Loucy (cell line): ENCODE results near the gene KPNA6.

ENCODE experiments used
- H2AFZ ChIP-seq: fragments of 200-600 bp; sonication (generic); 2 replicates; pipeline ENCODE4 v1.6.0; 2016; ENCODE audit warnings: antibody characterized with exemption, mild to moderate bottlenecking, low read length, moderate library complexity
- H3F3A ChIP-seq: fragments of 200-600 bp; 2 replicates; pipeline ENCODE4 v1.6.0; 2016; ENCODE audit warnings: antibody characterized with exemption, low read depth, mild to moderate bottlenecking
- H3K27me3 ChIP-seq: fragments of 200-600 bp; sonication (generic); 2 replicates; pipeline ENCODE4 v1.6.1; 2014; ENCODE audit warnings: low read length, mild to moderate bottlenecking; ENCODE audit not compliant: insufficient read depth, poor library complexity, severe bottlenecking
- H3K36me3 ChIP-seq: fragments of 200-600 bp; sonication (generic); 2 replicates; pipeline ENCODE4 v1.6.1; 2016; ENCODE audit warnings: low read length; ENCODE audit not compliant: insufficient read depth
- H3K4me1 ChIP-seq: fragments of 200-600 bp; sonication (generic); 2 replicates; pipeline ENCODE4 v1.5.1; 2014; ENCODE audit warnings: low read length, mild to moderate bottlenecking; ENCODE audit not compliant: insufficient read depth, poor library complexity, severe bottlenecking
- H3K4me2 ChIP-seq: fragments of 200-600 bp; sonication (generic); 2 replicates; pipeline ENCODE4 v1.6.0; 2014; ENCODE audit warnings: antibody characterized with exemption, low read length, low read depth, mild to moderate bottlenecking; ENCODE audit not compliant: poor library complexity, severe bottlenecking
- H3K4me3 ChIP-seq: fragments of 200-600 bp; sonication (generic); 2 replicates; pipeline ENCODE4 v1.5.1; 2014; ENCODE audit warnings: low read length, mild to moderate bottlenecking, mixed read lengths; ENCODE audit not compliant: poor library complexity, severe bottlenecking
- H3K79me2 ChIP-seq: fragments of 200-600 bp; sonication (generic); 2 replicates; pipeline ENCODE4 v1.6.1; 2014; ENCODE audit warnings: low read length; ENCODE audit not compliant: insufficient read depth
- H3K9ac ChIP-seq: fragments of 200-600 bp; sonication (generic); 2 replicates; pipeline ENCODE4 v1.6.0; 2014; ENCODE audit warnings: mild to moderate bottlenecking, low read depth, low read length, moderate library complexity; ENCODE audit not compliant: poor library complexity, severe bottlenecking
- H3K9me2 ChIP-seq: fragments of 200-600 bp; sonication (generic); replicated peaks from 2 replicates; pipeline ENCODE4 v1.6.1; 2016; ENCODE audit warnings: low read depth, low read length, mixed read lengths
- H3K9me3 ChIP-seq: fragments of 200-600 bp; sonication (generic); 2 replicates; pipeline ENCODE4 v1.6.1; 2014; ENCODE audit warnings: mild to moderate bottlenecking, antibody characterized with exemption, low read length, low read depth; ENCODE audit not compliant: insufficient read depth
- H4K20me1 ChIP-seq: fragments of 200-600 bp; sonication (generic); 2 replicates; pipeline ENCODE4 v1.6.0; 2014; ENCODE audit warnings: antibody characterized with exemption, low read length, mild to moderate bottlenecking; ENCODE audit not compliant: insufficient read depth, poor library complexity, severe bottlenecking
- CTCF ChIP-seq: fragments of 200-600 bp; sonication (generic); conservative IDR thresholded peaks from 2 replicates; pipeline ENCODE4 v1.5.1; 2014; ENCODE audit warnings: mild to moderate bottlenecking, antibody characterized with exemption, low read length
- EZH2phosphoT487 ChIP-seq: fragments of 200-600 bp; IDR thresholded peaks from 2 replicates; pipeline ENCODE4 v1.6.1; 2018; ENCODE audit warnings: antibody characterized with exemption, mild to moderate bottlenecking, moderate library complexity, borderline replicate concordance

The KPNA6 gene

DNA sequence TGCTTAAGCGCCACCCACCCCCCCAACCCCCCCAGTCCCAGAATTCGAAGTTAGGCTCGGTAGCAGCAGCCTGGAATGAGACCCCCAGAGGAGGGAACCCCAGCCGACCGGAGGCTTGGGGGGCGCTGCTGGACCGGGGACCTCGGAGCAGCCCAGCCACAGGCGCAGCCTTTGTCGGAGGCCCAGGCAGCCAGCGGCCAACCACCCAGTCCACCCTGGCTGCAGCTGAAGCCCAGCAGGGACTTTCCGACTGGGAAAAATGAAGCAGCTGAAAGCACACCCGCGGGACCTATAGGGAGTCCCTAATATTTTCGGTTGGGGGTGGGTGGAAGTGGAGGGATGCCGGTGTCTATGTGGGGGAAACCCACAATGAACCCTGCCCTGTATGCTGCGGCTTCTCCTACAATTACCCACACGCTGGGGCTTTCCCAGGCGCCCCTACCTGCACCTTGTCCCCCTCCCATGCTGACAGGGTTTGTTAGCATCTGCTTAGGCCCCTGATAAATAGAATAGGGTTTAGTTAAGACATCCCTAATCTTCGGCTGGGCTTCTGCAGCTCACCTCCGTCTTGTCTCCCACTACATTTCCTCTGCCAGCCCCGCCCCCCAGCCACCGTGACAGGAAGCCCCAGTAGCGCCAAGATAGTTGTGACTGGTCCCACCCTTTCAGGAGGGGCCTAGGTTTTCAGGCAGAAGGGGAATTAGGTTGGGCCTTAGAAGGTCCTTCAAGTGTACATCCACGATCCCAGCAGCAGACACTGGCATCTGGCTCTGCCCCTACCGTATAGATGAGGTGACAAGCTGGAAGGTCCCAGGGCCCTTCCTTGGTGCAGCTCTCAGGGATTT is 93.4 kb downstream of the KPNA6 start:
- no peaks in the 10 kb centered on the region for H3K27me3 ChIP-seq

GRCh38 chr1:32204943-32205361 is 97.1 kb downstream of the KPNA6 start:
- no peaks in the 10 kb centered on the region for H3K27me3 ChIP-seq
- no peaks in the 10 kb centered on the region for H4K20me1 ChIP-seq
- H3K9me3 ChIP-seq = no peaks in the 10 kb centered on the region
- H3K4me2 ChIP-seq = peak overlapping the region; percentile 67
- H2AFZ ChIP-seq = no peak overlapping the region
- H3K9me2 ChIP-seq = no peaks in the 10 kb centered on the region
- H3F3A ChIP-seq = no peaks in the 10 kb centered on the region; the same call in 1 of the 2 replicates
- peak overlapping the region; percentile 80 for H3K4me3 ChIP-seq
- peaks cover 11% of the 10 kb centered on the region; the same call in 1 of the 2 replicates for H3K79me2 ChIP-seq
- TF ChIP-seq CTCF = no peak
- TF ChIP-seq EZH2phosphoT487 = no peak
- H3K4me1 ChIP-seq = peaks cover 41% of the 10 kb centered on the region
- peak overlapping the region; percentile 78 for H3K9ac ChIP-seq
- H3K36me3 ChIP-seq = no peaks in the 10 kb centered on the region

More for the DNA sequence above, 93.4 kb downstream of the KPNA6 start:
- Histone ChIP-seq H2AFZ (peak overlapping the region; percentile 74), H3K4me1 (peaks cover 51% of the 10 kb centered on the region), H3K9me2 (no peaks in the 10 kb centered on the region), H3F3A (no peaks in the 10 kb centered on the region; the same call in 1 of the 2 replicates), H3K79me2 (peaks cover 11% of the 10 kb centered on the region; the same call in 1 of the 2 replicates), H3K9ac (peak overlapping the region; percentile 71), H3K4me3 (peak overlapping the region; percentile 81), H4K20me1 (peaks cover 28% of the 10 kb centered on the region), H3K9me3 (no peaks in the 10 kb centered on the region), H3K36me3 (peaks cover 9% of the 10 kb centered on the region; the same call in 1 of the 2 replicates), H3K4me2 (peak overlapping the region; percentile 93)
- TF ChIP-seq CTCF (0 out of 2 replicates have a peak, but pooled peaks have one; percentile 12), EZH2phosphoT487 (no peak)

DNA sequence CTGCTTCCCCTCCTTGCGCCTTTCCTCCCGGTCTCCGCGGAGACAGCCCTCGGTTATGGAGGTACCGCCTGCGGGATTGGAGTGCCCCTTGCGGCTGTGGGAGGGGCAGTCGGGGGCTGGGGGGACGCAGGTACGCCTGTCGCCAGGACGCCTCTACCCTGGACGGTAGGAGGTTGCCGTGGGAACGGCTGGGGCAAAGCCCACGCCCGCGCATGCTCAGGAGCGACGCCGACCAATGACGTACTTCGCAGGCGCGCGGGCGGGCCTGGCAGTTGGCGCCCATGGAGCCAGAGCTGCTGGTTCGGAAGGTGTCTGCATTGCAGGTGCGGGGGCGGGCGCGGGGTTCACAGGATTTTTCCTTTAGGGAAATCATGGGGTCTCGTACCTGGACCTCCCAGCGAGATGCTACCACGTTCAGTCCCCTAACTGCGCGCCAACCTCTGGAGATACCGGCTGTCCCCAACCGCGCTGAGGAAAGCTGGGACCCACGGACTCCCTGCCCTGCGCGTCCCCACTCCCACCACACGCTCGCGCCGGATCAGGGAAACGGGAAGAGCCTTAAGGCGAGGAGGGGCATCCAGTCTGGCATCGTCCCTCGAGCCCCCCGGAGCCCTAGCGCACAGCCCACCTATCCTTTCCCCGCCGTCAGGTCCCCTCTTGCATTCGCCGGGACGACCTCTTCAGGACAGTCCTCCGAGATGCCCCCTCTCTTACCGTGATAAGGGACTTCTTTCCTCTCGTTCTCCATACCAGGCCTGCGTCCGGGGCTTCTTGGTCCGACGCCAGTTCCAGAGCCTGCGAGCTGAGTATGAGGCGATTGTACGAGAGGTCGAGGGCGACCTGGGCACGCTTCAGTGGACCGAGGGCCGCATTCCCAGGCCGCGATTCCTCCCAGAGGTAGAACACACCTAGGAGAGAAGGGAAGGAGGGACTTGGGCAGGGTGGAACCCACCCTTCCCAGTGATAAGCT is 97.8 kb downstream of the KPNA6 start, which contains the start of gene IQCC:
Gene IQCC, plus strand, starts transcription at position 271 of the 970 bp plus-strand sequence. Its CDS starts 11 bp downstream, at position 282.
- no peak for TF ChIP-seq EZH2phosphoT487
- TF ChIP-seq CTCF = no peak
- H3K4me1 ChIP-seq = peaks cover 35% of the 10 kb centered on the region
- peak within 1 kb of the TSS; percentile 78 for H3K9ac ChIP-seq
- H3K4me2 ChIP-seq = peak within 1 kb of the TSS; percentile 67
- H3K9me2 ChIP-seq = no peaks in the 10 kb centered on the region
- no peaks in the 10 kb centered on the region for H3K27me3 ChIP-seq
- H2AFZ ChIP-seq = peak within 1 kb of the TSS; percentile 84
- H3F3A ChIP-seq = no peaks in the 10 kb centered on the region; the same call in 1 of the 2 replicates
- peak within 1 kb of the TSS; percentile 80 for H3K4me3 ChIP-seq
- no peaks in the 10 kb centered on the region for H3K9me3 ChIP-seq
- no peaks in the 10 kb centered on the region for H3K36me3 ChIP-seq
- H4K20me1 ChIP-seq = no peaks in the 10 kb centered on the region
- peaks cover 11% of the 10 kb centered on the region; the same call in 1 of the 2 replicates for H3K79me2 ChIP-seq
